ENCODE data around the gene IFNA5. TPM values are rescaled to one million over a fixed set of nuclear protein-coding genes. Genes with fewer than 3 reads are reported as not detected.
A peak's percentile ranks its signal among the peaks of the same experiment; 100 is the strongest.

The IFNA5 gene
- total and polyA plus RNA-seq, 2 of the 13 experiments (the other 11 are each of a cell fraction or from before 2014, with no cell fraction given), result not detected

- TF ChIP-seq EEA1 (CRISPR knock-in tag; IDR thresholded peaks at IDR 0.05; ENCODE audit: borderline replicate concordance) (peak; percentile 85; the same call in 1 of the 2 replicates), ZNF136 (CRISPR knock-in tag; IDR thresholded peaks at IDR 0.05; ENCODE audit: low read depth) (no peak), SMC3 (IDR thresholded peaks at IDR 0.05; ENCODE audit: low read length) (no peak), ZNF552 (CRISPR knock-in tag; IDR thresholded peaks at IDR 0.05; ENCODE audit: borderline replicate concordance) (no peak), MAF1 (CRISPR knock-in tag; IDR thresholded peaks at IDR 0.05; ENCODE audit: borderline replicate concordance) (no peak), NFAT5 (CRISPR knock-in tag; IDR thresholded peaks at IDR 0.05) (peak; percentile 64), ZFAT (CRISPR knock-in tag; conservative IDR thresholded peaks at IDR 0.05) (0 out of 2 replicates have a peak, but pooled peaks have one; percentile 42), SSRP1 (CRISPR knock-in tag; IDR thresholded peaks at IDR 0.05) (no peak), ZNF292 (CRISPR knock-in tag; IDR thresholded peaks at IDR 0.05; ENCODE audit: borderline replicate concordance, low read depth) (no peak), DMAP1 (CRISPR knock-in tag; IDR thresholded peaks at IDR 0.05) (peak; percentile 86; the same call in 1 of the 2 replicates), AFF4 (CRISPR knock-in tag; IDR thresholded peaks at IDR 0.05) (peak; percentile 54; the same call in 1 of the 2 replicates), MLXIP (CRISPR knock-in tag; IDR thresholded peaks at IDR 0.05; ENCODE audit: borderline replicate concordance) (no peak), HCFC1 (IDR thresholded peaks at IDR 0.05; ENCODE audit: low read depth, low read length) (no peak), WIZ (CRISPR knock-in tag; IDR thresholded peaks at IDR 0.05) (peak; percentile 47; the same call in 1 of the 2 replicates), ZNF703 (CRISPR knock-in tag; IDR thresholded peaks at IDR 0.05; ENCODE audit: borderline replicate concordance) (no peak), ZNF367 (CRISPR knock-in tag; IDR thresholded peaks at IDR 0.05; ENCODE audit: borderline replicate concordance) (no peak), ZNF678 (CRISPR knock-in tag; IDR thresholded peaks at IDR 0.05) (peak; percentile 47; the same call in 1 of the 2 replicates)
Observed at GRCh38 chr9:21334701-21335632, 29.9 kb upstream of the IFNA5 start, which contains the start of gene KLHL9 (continued).

All from HepG2 (cell line).